Gastroesophageal sphincter (tissue), 4 donors: ENCODE data around the gene CPOX. TPM values are rescaled to one million over a fixed set of nuclear protein-coding genes. Genes with fewer than 3 reads are reported as not detected.

Experiments
- ATAC-seq: fragments of 150-250 bp; one replicate; pipeline ENCODE4 v1.9.1; 2016; ENCODE audit warnings: mild to moderate bottlenecking, moderate library complexity
- H3K27ac ChIP-seq, 4 donors: fragments of 200-600 bp; sonication (generic) in 3 of 4; 1 replicate in 3 of 4; 2 replicates in 1 of 4; pipeline ENCODE4 v1.5.1; 2016 to 2019
- H3K27me3 ChIP-seq: fragments of 200-600 bp; sonication (generic); one replicate; pipeline ENCODE4 v1.5.1; 2019
- H3K36me3 ChIP-seq, 2 donors: fragments of 200-600 bp; sonication (generic); one replicate each; pipeline ENCODE4 v1.5.1; 2019; ENCODE audit warnings: control low read depth in 1 of 2
- H3K4me1 ChIP-seq, 3 donors: fragments of 200-600 bp; sonication (generic); 1 replicate in 2 of 3; 2 replicates in 1 of 3; pipeline ENCODE4 v1.5.1; 2016 to 2019; ENCODE audit warnings: control low read depth in 2 of 3
- H3K4me3 ChIP-seq, 2 donors: fragments of 200-600 bp; sonication (generic); one replicate each; pipeline ENCODE4 v1.5.1; 2019; ENCODE audit warnings: mild to moderate bottlenecking in 1 of 2, moderate library complexity in 1 of 2
- H3K9me3 ChIP-seq, 3 donors: fragments of 200-600 bp; sonication (generic); one replicate each; pipeline ENCODE4 v1.5.1; 2017 to 2019; ENCODE audit warnings: control low read depth in 2 of 3
- CTCF ChIP-seq, 4 experiments: fragments of 200-600 bp in 2 of 4; fragments of 450-650 bp in 2 of 4; sonication (generic) in 1 of 4; IDR thresholded peaks; one replicate each; pipeline ENCODE4 v1.5.1; 2017 to 2019; ENCODE audit warnings: antibody characterized with exemption in 4 of 4, mild to moderate bottlenecking in 2 of 4, moderate library complexity in 2 of 4
- EP300 ChIP-seq: sonication (generic); formaldehyde crosslinking; IDR thresholded peaks from one replicate; pipeline ENCODE4 v1.6.1; 2017; ENCODE audit warnings: antibody characterized with exemption, mild to moderate bottlenecking
- POLR2A ChIP-seq, 2 donors: fragments of 450-650 bp; IDR thresholded peaks; one replicate each; pipeline ENCODE4 v1.6.1; 2017; ENCODE audit warnings: antibody characterized with exemption in 2 of 2, mild to moderate bottlenecking in 2 of 2, moderate library complexity in 1 of 2
- POLR2AphosphoS5 ChIP-seq: sonication (generic); formaldehyde crosslinking; IDR thresholded peaks from one replicate; pipeline ENCODE4 v1.6.1; 2017; ENCODE audit warnings: antibody characterized with exemption
- WGBS, 2 donors: methylation state at CpG; one replicate each; pipeline ENCODE4 v1.1.5; 2018; ENCODE audit warnings: low coverage in 1 of 2; 5-methylcytosine and 5-hydroxymethylcytosine counted together
- total RNA-seq, 4 donors: library from RNA; depleted of rRNA; stranded (reverse); fragments of >200 nt; gene quantifications; one replicate each; pipeline ENCODE4 v1.1.0, GENCODE V29; 2016

The CPOX gene
- total RNA-seq, 4 donors from 2014 or later: 11.7 to 26.1 (median 17.1) TPM

DNA sequence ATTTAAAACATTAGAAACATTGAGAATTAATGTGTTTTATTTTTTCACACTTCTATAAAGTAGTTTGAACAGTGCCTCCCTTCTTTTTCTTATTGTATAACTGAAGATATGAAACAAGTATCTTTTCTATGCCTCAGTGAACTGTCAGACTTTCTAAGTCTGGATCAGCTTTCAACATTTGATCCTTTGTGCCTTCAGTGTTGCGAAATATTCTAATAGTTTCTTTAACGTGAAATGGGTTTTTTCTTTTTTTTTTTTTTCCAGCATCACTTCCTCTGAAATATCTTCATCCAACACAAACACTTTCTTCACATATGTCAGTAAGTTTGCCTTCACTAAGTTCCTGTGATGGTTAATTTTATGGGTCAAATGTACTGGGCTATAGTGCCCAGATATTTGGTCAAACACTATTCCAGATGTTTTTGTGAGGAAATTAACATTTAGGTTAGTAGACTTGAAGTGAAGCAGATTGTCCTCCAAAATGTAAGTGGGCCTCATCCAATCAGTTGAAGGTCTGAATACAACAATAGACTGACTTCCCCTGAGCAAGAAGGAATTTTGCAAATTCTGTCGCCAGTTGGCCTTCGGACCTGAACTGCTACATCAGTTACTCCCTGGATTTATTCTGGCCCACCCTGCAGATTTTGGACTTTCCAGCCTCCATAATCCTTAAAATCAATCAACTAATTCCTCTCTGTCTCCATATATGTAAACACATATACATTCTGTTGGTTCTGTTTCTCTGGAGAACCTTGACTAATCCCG, 6.4 kb upstream of the CPOX start:
- H3K27ac ChIP-seq: no peak overlapping the region
- H3K36me3 ChIP-seq: no peaks in the 10 kb centered on the region
- no peak for TF ChIP-seq POLR2AphosphoS5
- TF ChIP-seq EP300: no peak
- no peak for TF ChIP-seq CTCF (IDR thresholded peaks at IDR 0.05)
- TF ChIP-seq POLR2A (IDR thresholded peaks at IDR 0.05): no peak
- H3K27me3 ChIP-seq: no peaks in the 10 kb centered on the region
- no peak for ATAC-seq
- WGBS, 2 donors: 66 to 70% methylated on average over 5 of the region's 5 CpGs
- no peak overlapping the region for H3K4me3 ChIP-seq
- H3K4me1 ChIP-seq: no peaks in the 10 kb centered on the region
- H3K9me3 ChIP-seq: no peaks in the 10 kb centered on the region

DNA sequence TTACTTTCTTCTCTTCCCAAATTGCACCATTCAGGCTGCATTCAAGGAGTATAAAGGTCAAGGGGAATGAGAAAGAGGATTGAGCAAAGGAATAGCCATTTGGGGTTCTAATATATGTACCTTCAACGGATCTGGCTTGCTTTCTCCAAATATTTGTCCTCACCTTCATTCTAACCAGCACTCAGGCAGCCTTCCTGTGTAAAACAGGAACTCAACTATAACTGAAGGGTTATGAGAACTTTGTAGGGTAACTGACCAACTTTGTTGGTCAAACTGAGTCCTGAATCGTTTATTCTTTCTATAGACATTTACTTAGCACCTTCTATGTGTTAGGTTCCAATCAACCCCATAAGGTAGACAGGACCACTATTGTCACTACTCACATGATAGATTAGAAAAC, 5.1 kb upstream of the CPOX start:
- WGBS, 2 donors: 55 to 76% methylated on average over 2 of the region's 2 CpGs

DNA sequence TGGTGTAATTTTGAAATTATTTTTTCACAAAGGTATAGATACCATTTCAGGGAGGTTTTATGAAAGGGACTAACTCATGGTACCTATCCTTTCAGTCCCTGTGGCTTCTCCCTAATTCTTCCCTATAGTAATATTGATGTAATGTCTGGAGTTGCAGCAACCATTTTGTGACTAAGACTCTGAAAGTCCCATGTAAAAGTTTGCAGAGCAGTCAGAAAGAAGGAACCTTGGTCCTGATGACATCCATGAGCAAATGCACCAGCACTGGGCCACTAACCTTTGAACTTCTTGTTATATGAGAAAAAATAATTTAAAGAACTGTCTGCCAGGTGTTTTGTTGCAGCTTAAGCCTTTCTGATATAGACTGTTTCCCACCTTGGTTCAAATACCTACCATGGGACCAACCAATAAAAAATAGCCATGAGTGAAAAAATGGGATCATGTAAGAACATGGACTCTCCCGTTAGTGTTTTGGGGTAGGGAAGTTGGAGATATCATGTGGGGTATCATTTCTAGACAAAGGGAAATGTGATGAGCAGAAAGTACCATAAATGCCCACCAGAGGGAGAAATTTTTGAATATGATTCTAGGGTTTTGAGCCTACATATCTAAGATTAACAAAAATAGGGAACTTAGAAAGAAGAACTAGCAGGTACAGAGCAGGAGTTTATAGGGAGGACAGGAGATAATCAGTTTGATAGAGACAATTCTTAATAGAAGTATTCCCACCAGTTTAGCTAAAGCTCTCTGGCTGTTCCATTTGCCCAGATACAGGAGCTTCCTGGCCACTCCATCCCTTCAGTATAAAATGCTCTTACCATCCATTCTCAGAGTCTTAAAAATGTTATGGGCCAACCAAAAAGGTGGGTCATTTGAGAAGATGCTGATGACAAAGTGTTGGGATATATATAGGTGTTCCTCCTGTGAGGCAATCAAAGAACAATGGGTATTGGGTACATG, 3.4 kb upstream of the CPOX start:
- peaks cover 0 to 11% (median 0%) of the 10 kb centered on the region in 3 donors for H3K4me1 ChIP-seq
- no peaks in the 10 kb centered on the region for H3K36me3 ChIP-seq
- no peaks in the 10 kb centered on the region for H3K27me3 ChIP-seq
- H3K4me3 ChIP-seq: no peak overlapping the region
- WGBS, 2 donors: 0 to 13% methylated on average over 1 of the region's 1 CpG
- no peaks in the 10 kb centered on the region for H3K9me3 ChIP-seq
- ATAC-seq: no peak
- no peak for TF ChIP-seq EP300
- no peak for TF ChIP-seq POLR2A (IDR thresholded peaks at IDR 0.05)
- TF ChIP-seq CTCF (IDR thresholded peaks at IDR 0.05): peak; percentile 62 to 70 (median 64)
- TF ChIP-seq POLR2AphosphoS5: no peak
- H3K27ac ChIP-seq: no peak overlapping the region

More for the DNA sequence above, 5.1 kb upstream of the CPOX start:
- H3K27me3 ChIP-seq: no peaks in the 10 kb centered on the region
- TF ChIP-seq POLR2AphosphoS5 (no peak), EP300 (no peak), CTCF (IDR thresholded peaks at IDR 0.05) (no peak)
- no peak overlapping the region for H3K4me3 ChIP-seq
- no peak overlapping the region for H3K27ac ChIP-seq
- no peaks in the 10 kb centered on the region for H3K36me3 ChIP-seq
- H3K4me1 ChIP-seq: no peaks in the 10 kb centered on the region
- no peak for ATAC-seq
- H3K9me3 ChIP-seq: no peaks in the 10 kb centered on the region

DNA sequence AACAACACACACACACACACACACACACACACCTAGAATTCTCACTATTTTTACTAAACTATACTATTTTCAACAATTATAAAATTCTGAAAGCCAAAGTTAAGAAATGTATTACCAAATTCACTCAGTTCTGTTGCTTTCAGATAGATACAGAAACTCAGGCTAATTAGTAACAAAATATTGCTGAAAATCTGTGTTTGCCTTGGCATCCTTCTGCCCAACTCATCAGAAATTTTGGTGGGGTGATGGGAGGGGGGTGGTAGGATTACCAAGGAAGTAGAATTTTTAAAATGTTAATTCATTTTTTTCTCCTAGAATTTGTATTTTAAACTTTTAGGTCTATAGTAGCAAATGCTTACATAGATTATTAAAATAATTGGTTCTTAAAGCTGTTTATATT, 2.7 kb upstream of the CPOX start:
- peaks cover 0 to 17% (median 0%) of the 10 kb centered on the region in 3 donors for H3K4me1 ChIP-seq
- H3K27me3 ChIP-seq: no peaks in the 10 kb centered on the region
- H3K27ac ChIP-seq: no peak overlapping the region
- TF ChIP-seq POLR2AphosphoS5 (no peak), CTCF (IDR thresholded peaks at IDR 0.05) (no peak), POLR2A (IDR thresholded peaks at IDR 0.05) (no peak), EP300 (no peak)
- H3K4me3 ChIP-seq: no peak overlapping the region
- no peaks in the 10 kb centered on the region for H3K36me3 ChIP-seq
- no peak for ATAC-seq
- no peaks in the 10 kb centered on the region for H3K9me3 ChIP-seq
